ENCODE data around the gene LGR5. TPM values are rescaled to one million over a fixed set of nuclear protein-coding genes. Genes with fewer than 3 reads are reported as not detected.

The LGR5 gene
- total and polyA plus RNA-seq, 2 of the 8 experiments (the other 6 are each of a cell fraction or from before 2014, with no cell fraction given), result 0.08 to 0.19 TPM

DNA sequence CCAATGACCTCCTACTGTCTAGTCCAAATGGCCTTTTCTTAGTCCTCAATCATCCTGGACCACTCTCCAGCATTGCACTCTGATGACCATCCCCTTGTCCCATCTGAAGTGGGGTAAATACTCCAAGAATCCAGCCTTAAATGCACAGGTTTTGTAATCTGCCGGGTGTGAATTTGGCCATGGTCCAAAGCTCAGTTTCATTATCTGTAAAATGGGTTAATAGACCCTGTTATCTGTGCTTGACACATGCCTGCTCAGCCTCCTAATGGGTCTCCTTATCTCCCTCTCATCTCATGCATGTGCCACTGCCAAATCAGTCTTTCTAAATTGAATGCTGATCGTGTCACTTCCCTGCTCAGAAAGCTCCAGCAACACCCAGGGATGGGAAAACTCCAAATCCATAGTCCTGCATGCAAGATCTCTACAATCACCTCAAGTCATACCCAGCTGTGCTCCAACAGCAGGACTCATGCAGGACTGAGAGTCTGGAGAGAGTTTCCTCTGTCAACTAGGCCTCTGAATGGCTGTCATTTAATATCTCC lies 22.3 kb downstream of the LGR5 start:
- Histone ChIP-seq H2AFZ (ENCODE audit: low read length) (no peak overlapping the region), H4K5ac (ENCODE audit: insufficient read length, low read depth, low read length) (no peak overlapping the region), H3K36me3 (ENCODE audit: control insufficient read depth in 2 of 4, insufficient read depth in 4 of 4, low read length in 3 of 4) (no peaks in the 10 kb centered on the region), H2BK15ac (ENCODE audit: low read length) (no peak overlapping the region), H3K23me2 (ENCODE audit: low read depth, low read length) (no peaks in the 10 kb centered on the region), H2BK12ac (ENCODE audit: low read depth, low read length) (no peak overlapping the region), H3K4me3 (ENCODE audit: extremely low read depth in 1 of 4, insufficient read depth in 2 of 4, low read depth in 3 of 4, low read length in 4 of 4) (no peak overlapping the region), H2BK120ac (replicated peaks; ENCODE audit: low read depth, low read length) (no peak overlapping the region), H3K9me3 (ENCODE audit: insufficient read depth in 2 of 2, low read depth in 1 of 2, low read length in 1 of 2) (no peaks in the 10 kb centered on the region), H3K4me1 (replicated peaks in 1 of 4; ENCODE audit: control insufficient read depth in 3 of 4, insufficient read depth in 4 of 4, low read length in 3 of 4) (no peaks in the 10 kb centered on the region), H2BK20ac (ENCODE audit: low read length) (no peak overlapping the region), H3K18ac (ENCODE audit: extremely low read depth, low read length) (no peak overlapping the region), H3K9ac (replicated peaks in 1 of 4; ENCODE audit: extremely low read depth in 1 of 4, low read depth in 3 of 4, low read length in 3 of 4) (no peak overlapping the region), H3K79me2 (ENCODE audit: control insufficient read depth in 1 of 2, insufficient read depth in 2 of 2, low read length in 2 of 2) (no peaks in the 10 kb centered on the region), H3K14ac (ENCODE audit: insufficient read length) (no peak overlapping the region), H3K4ac (replicated peaks; ENCODE audit: insufficient read length, low read depth, low read length) (no peak overlapping the region), H2AK5ac (ENCODE audit: low read depth, low read length) (no peak overlapping the region), H4K20me1 (replicated peaks in 1 of 2; ENCODE audit: control insufficient read depth in 1 of 2, insufficient read depth in 2 of 2, low read length in 2 of 2) (no peaks in the 10 kb centered on the region), H2BK5ac (ENCODE audit: low read depth, low read length) (no peak overlapping the region), H3K27me3 (replicated peaks in 1 of 4; ENCODE audit: control insufficient read depth in 3 of 4, extremely low read depth in 1 of 4, insufficient read depth in 3 of 4, low read length in 3 of 4) (no peaks in the 10 kb centered on the region), H3K56ac (replicated peaks; ENCODE audit: insufficient read length, low read depth, low read length) (no peak overlapping the region), H4K8ac (ENCODE audit: extremely low read depth, insufficient read depth, low read length) (no peak overlapping the region), H4K91ac (replicated peaks; ENCODE audit: insufficient read length, low read length) (no peak overlapping the region), H3K23ac (ENCODE audit: insufficient read length) (no peak overlapping the region), H3K4me2 (ENCODE audit: insufficient read depth in 1 of 2, low read depth in 2 of 2, low read length in 2 of 2) (no peak overlapping the region), H3K79me1 (ENCODE audit: low read depth, low read length) (no peaks in the 10 kb centered on the region), H3K27ac (ENCODE audit: low read depth, low read length) (no peak overlapping the region)
- CTCF ChIA-PET (ENCODE audit: partially characterized antibody), result no interaction called here
- 91% methylated on average over 2 of the region's 2 CpGs; no CpG with 5 or more reads in 1 of the 2 experiments for WGBS, 2 experiments (ENCODE audit: extremely low coverage in 1 of 2, insufficient coverage in 1 of 2, insufficient read length in 1 of 2, insufficient replicate concordance in 2 of 2, low coverage in 1 of 2, low lambda C conversion rate in 2 of 2, missing lambda C conversion rate in 1 of 2)
- POLR2A ChIA-PET (ENCODE audit: partially characterized antibody), result no interaction called here
- DNase-seq (ENCODE audit: low read depth in 1 of 2, low spot score in 2 of 2) (no peak), FAIRE-seq (no peak)
- TF ChIP-seq POLR2A (IDR thresholded peaks at IDR 0.05; ENCODE audit: control extremely low read depth in 1 of 2, low read depth in 2 of 2, low read length in 2 of 2) (no peak), MAFK (IDR thresholded peaks at IDR 0.05; ENCODE audit: low read depth, low read length) (no peak), YY1 (IDR thresholded peaks at IDR 0.05; ENCODE audit: low read depth, low read length) (no peak), BRCA1 (IDR thresholded peaks at IDR 0.05; ENCODE audit: low read depth, low read length) (no peak)
